Uterus (tissue), 2 donors: ENCODE measurements around the gene CRISP3.

Experiments used
- CTCF ChIP-seq, 4 experiments: fragments of 200-600 bp in 2 of 4; fragments of 450-650 bp in 2 of 4; sonication (generic) in 2 of 4; IDR thresholded peaks; one replicate each; pipeline ENCODE4 v1.5.1; 2016 to 2019; ENCODE audit warnings: antibody characterized with exemption in 4 of 4, mild to moderate bottlenecking in 2 of 4, moderate library complexity in 1 of 4
- POLR2A ChIP-seq, 2 donors: fragments of 450-650 bp; IDR thresholded peaks; one replicate each; pipeline ENCODE4 v1.6.1; 2016; ENCODE audit warnings: antibody characterized with exemption in 2 of 2, mild to moderate bottlenecking in 1 of 2, moderate library complexity in 1 of 2

- no peak for TF ChIP-seq CTCF (IDR thresholded peaks at IDR 0.05)
- TF ChIP-seq POLR2A (IDR thresholded peaks at IDR 0.05), result no peak
Measured at GRCh38 chr6:49713346-49713745, 30.8 kb downstream of the CRISP3 start, which contains the start of gene CRISP2.
